Measurements from ENCODE around the gene FTO. TPM values are rescaled to one million over a fixed set of nuclear protein-coding genes. Genes with fewer than 3 reads are reported as not detected.
A peak's percentile ranks its signal among the peaks of the same experiment; 100 is the strongest.

Gene FTO
- total and polyA plus RNA-seq, 2 of the 13 experiments (the other 11 are each of a cell fraction or from before 2014, with no cell fraction given): 41.6 to 55.8 TPM

GRCh38 chr16:53773881-53774280, 69.9 kb downstream of the FTO start (continued):
- TF ChIP-seq HINFP (CRISPR knock-in tag; IDR thresholded peaks at IDR 0.05; ENCODE audit: low read depth): no peak
- TF ChIP-seq ZNF724P (CRISPR knock-in tag; IDR thresholded peaks at IDR 0.05; ENCODE audit: borderline replicate concordance): no peak
- TF ChIP-seq ZNF878 (CRISPR knock-in tag; IDR thresholded peaks at IDR 0.05): peak; percentile 8; the same call in 1 of the 2 replicates
- TF ChIP-seq KMT2A (CRISPR knock-in tag; IDR thresholded peaks at IDR 0.05): 0 out of 2 replicates have a peak, but pooled peaks have one; percentile 7
- TF ChIP-seq, protein P1, sequence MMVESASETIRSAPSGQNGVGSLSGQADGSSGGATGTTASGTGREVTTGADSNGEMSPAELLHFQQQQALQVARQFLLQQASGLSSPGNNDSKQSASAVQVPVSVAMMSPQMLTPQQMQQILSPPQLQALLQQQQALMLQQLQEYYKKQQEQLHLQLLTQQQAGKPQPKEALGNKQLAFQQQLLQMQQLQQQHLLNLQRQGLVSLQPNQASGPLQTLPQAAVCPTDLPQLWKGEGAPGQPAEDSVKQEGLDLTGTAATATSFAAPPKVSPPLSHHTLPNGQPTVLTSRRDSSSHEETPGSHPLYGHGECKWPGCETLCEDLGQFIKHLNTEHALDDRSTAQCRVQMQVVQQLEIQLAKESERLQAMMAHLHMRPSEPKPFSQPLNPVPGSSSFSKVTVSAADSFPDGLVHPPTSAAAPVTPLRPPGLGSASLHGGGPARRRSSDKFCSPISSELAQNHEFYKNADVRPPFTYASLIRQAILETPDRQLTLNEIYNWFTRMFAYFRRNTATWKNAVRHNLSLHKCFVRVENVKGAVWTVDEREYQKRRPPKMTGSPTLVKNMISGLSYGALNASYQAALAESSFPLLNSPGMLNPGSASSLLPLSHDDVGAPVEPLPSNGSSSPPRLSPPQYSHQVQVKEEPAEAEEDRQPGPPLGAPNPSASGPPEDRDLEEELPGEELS (CRISPR knock-in tag; IDR thresholded peaks at IDR 0.05): 0 out of 2 replicates have a peak, but pooled peaks have one; percentile 7
- TF ChIP-seq ATF1 (CRISPR knock-in tag; IDR thresholded peaks at IDR 0.05): peak; percentile 6; the same call in 1 of the 2 replicates

GRCh38 chr16:53775106-53775820, 71.3 kb downstream of the FTO start:
- no peak for DNase-seq (ENCODE audit: low spot score)
- intact Hi-C loops (cut with micrococcal nuclease; ENCODE audit: unreplicated experiment) (loop anchor here (10.0 kb wide), 1 partner anchor 230 kb away; no protein-coding TSS in a partner anchor), in situ Hi-C loops (cut with HindIII; ENCODE audit: extremely low pct_ligation_motif_present, low pct_unique_long_range_greater_than_20kb) (loop anchor here (10.0 kb wide), 1 partner anchor 510 kb away; the partner anchor contains the start of gene IRX3)
- Histone ChIP-seq H3K9me3 (ENCODE audit: low read length) (no peaks in the 10 kb centered on the region), H3K36me3 (replicated peaks in 1 of 2; ENCODE audit: control insufficient read depth in 1 of 2, insufficient read depth in 2 of 2, low read length in 2 of 2) (no peaks in the 10 kb centered on the region), H2AFZ (ENCODE audit: low read length) (no peak overlapping the region), H3K4me3 (replicated peaks in 1 of 3; ENCODE audit: insufficient read depth in 1 of 3, low read depth in 2 of 3, low read length in 3 of 3) (no peak overlapping the region), H3K9ac (ENCODE audit: insufficient read depth, low read depth, low read length) (no peak overlapping the region), H3K27me3 (ENCODE audit: control insufficient read depth in 1 of 2, insufficient read depth in 2 of 2, low read length in 2 of 2) (no peaks in the 10 kb centered on the region), H4K20me1 (ENCODE audit: insufficient read depth, low read length) (no peaks in the 10 kb centered on the region; the same call in 1 of the 2 replicates), H3K4me1 (ENCODE audit: insufficient read depth, low read length) (peaks cover 68% of the 10 kb centered on the region), H3K79me2 (ENCODE audit: insufficient read depth, low read length) (peaks cover 21% of the 10 kb centered on the region), H3K4me2 (ENCODE audit: low read depth, low read length) (peak overlapping the region; percentile 48), H3K27ac (ENCODE audit: extremely low read length, insufficient read depth, low read length) (no peak overlapping the region)
- ChIA-PET POLR2A (interaction anchor here (0.8 to 2.3 kb wide), 4 partner anchors 106 to 400 kb away, joined by 3 to 13 read pairs (median 6); no protein-coding TSS in a partner anchor), CTCF (ENCODE audit: low intra/inter-chr PET ratio, low total read pairs) (interaction anchor here (1.6 kb wide), 1 partner anchor 116 kb away, joined by 3 read pairs; no protein-coding TSS in a partner anchor)
- FAIRE-seq: no peak
- WGBS (ENCODE audit: low lambda C conversion rate): 96% methylated on average over 2 of the region's 2 CpGs
- ATAC-seq: peak; percentile 11; the same call in 1 of the 3 replicates
- TF ChIP-seq ZNF274 (CRISPR knock-in tag; IDR thresholded peaks at IDR 0.05): no peak
- TF ChIP-seq ZBTB20 (CRISPR knock-in tag; IDR thresholded peaks at IDR 0.05; ENCODE audit: borderline replicate concordance, low read depth): no peak
- TF ChIP-seq, protein P2, sequence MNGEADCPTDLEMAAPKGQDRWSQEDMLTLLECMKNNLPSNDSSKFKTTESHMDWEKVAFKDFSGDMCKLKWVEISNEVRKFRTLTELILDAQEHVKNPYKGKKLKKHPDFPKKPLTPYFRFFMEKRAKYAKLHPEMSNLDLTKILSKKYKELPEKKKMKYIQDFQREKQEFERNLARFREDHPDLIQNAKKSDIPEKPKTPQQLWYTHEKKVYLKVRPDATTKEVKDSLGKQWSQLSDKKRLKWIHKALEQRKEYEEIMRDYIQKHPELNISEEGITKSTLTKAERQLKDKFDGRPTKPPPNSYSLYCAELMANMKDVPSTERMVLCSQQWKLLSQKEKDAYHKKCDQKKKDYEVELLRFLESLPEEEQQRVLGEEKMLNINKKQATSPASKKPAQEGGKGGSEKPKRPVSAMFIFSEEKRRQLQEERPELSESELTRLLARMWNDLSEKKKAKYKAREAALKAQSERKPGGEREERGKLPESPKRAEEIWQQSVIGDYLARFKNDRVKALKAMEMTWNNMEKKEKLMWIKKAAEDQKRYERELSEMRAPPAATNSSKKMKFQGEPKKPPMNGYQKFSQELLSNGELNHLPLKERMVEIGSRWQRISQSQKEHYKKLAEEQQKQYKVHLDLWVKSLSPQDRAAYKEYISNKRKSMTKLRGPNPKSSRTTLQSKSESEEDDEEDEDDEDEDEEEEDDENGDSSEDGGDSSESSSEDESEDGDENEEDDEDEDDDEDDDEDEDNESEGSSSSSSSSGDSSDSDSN (CRISPR knock-in tag; IDR thresholded peaks at IDR 0.05): no peak
- no peak for TF ChIP-seq ZEB1 (IDR thresholded peaks at IDR 0.05; ENCODE audit: insufficient replicate concordance, low read depth)
- BruUV-seq (replicated peaks): no TSS peak
